GM18517 (cell line): ENCODE measurements around the gene SLC16A7.
"Not testable (repeated sequence)": the region's sequence is repeated elsewhere in the genome, so short reads cannot be mapped to it uniquely, and the experiment has no call there.

Experiments used
- ATAC-seq: cut with Tn5 transposase; IDR thresholded peaks from one replicate; pipeline ENCODE4 v1.9.1; 2021; ENCODE audit warnings: mild to moderate bottlenecking, moderate library complexity; ENCODE audit not compliant: unreplicated experiment

Gene SLC16A7, protein sequence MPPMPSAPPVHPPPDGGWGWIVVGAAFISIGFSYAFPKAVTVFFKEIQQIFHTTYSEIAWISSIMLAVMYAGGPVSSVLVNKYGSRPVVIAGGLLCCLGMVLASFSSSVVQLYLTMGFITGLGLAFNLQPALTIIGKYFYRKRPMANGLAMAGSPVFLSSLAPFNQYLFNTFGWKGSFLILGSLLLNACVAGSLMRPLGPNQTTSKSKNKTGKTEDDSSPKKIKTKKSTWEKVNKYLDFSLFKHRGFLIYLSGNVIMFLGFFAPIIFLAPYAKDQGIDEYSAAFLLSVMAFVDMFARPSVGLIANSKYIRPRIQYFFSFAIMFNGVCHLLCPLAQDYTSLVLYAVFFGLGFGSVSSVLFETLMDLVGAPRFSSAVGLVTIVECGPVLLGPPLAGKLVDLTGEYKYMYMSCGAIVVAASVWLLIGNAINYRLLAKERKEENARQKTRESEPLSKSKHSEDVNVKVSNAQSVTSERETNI

GRCh38 chr12:59595883-59596540, at the start of gene SLC16A7:
SLC16A7 (plus strand) TSS chr12:59596029; CDS start chr12:59704802, 108,773 bp downstream.
- ATAC-seq: peak; percentile 65

GRCh38 chr12:59548930-59549329, 46.9 kb upstream of the SLC16A7 start:
- ATAC-seq: no peak

GRCh38 chr12:59559696-59560095, 36.1 kb upstream of the SLC16A7 start:
- ATAC-seq: no peak

DNA sequence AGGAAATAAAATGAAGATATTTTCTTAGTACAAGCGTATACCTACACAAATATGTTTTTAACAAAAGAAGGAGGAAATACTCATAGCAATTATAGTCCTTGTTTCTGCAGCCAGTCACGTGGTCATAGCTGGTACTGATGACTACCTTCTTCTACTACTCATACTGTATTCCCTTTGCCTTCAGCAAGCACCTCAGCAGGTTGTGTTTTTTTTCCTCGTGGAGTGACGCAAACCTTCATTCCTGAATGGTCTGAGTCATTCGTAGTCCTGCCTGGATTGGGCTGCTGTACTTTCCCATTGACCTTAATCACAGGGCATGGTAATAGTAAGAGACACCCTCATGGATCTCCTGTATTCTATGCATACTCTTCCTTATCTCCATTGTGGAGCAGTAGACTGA, 25.7 kb upstream of the SLC16A7 start:
- no peak for ATAC-seq

DNA sequence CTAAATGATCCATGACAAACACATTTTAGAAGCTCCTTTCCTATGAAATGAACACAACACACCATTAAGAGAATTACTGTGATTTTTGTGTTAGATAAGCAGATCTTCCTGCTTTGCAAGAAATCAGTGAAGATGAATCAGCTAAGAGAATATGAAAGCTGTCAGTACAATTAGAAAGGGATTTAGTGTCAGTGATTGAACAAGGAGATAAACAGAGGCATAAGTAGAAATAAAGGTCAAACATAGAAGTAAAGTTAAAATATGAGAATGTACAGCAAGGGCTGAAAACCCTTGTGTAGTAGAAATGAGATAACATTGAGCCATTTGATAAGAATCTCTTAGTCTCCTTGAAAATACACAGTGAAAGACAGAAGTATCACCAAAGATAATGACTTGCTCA, 21.4 kb upstream of the SLC16A7 start:
- ATAC-seq: no peak

DNA sequence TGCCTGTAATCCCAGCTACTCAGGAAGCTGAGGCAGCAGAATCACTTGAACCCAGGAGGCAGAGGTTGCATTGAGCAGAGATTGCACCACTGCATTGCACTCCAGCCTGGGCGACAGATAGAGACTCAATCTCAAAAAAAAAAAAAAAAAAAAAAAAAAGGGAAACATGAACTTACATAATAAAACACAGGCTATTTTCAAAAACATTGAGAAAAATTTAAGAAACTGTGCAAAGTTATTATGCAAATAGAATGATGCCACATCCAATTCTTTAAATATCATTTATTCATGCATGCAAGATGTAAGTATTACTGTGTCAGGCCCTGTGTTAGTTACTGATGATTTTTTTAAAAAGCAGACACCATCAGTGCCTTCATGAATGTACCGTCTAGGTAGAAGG, 20.0 kb upstream of the SLC16A7 start:
- ATAC-seq: no peak

DNA sequence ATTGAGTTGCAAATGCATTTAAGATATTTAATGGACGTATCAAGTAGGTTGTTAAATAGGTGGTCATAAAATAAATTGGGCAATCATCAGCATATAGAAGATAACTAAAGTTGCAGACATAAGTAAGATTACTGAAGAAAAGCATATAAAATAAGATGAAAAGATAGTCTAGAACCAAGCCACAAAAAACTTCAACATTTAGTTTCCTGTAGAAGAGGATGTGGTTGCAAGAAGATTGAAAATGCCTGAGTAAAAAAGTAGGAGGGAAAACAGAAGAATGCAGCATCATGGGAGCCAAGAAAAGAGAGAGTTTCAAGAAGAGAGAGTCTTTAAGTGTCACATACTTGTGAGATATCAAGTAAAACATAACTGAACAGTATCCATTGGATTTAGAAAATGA, 17.6 kb upstream of the SLC16A7 start:
- no peak for ATAC-seq

DNA sequence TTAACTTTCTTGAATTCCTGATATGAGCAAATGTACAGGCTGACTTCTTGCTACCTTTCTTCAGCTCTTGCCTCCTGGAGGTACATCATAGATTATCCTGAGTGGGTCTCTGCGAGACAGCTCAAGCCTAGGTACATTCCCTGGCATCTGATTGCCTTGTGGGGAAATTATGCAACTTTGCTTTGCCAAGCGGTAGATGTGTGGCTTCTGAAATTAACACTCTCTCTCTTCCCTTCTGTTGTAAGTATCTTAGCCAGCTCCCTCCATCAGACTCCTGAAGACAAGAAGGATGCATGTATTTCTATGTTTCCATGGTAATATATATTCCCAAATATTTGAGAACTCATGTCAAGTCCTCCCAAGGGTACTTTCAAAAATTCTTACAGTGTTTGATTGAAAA, 16.2 kb upstream of the SLC16A7 start:
- ATAC-seq: no peak

GRCh38 chr12:59580050-59580449, 15.8 kb upstream of the SLC16A7 start:
- no peak for ATAC-seq

GRCh38 chr12:59583003-59583712, 12.7 kb upstream of the SLC16A7 start:
- no peak for ATAC-seq

DNA sequence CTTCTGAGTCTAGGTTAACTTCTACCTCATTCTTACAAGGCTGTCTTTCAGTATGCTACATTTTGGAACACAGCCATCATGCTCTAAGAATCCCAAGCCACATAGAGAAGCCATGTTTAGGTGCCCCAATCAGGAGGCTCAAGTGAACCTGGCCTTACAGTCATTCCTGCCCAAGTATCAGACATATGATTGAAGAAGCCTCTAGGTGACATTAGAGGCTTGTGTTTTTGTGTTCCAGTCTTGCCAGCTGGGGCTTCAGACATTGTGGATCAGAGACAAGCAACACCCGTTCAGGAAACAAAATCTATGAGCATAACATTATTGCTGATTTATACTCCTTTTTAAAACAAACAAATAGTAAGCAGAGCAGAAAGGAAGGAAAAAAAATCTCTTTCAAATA, 8.1 kb upstream of the SLC16A7 start:
- ATAC-seq: no peak

DNA sequence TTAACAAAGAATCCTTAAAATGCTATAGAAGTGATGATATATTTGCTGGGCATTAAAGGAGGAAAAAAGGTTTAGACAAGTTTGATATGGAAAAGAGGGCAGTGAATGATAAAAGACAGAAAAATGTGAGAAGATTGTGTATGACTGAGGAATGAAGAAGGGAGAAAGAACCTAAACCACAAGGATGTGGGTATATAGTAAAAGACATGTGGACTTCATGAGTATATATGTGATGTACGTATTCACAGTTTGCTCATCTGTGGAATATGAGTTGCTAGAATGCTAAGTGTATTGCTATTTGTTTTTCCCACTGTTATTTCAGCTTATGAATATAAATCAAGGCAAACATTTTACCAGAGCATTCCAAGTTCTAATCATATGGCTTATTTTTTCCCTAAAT, 2.1 kb upstream of the SLC16A7 start:
- ATAC-seq: no peak

DNA sequence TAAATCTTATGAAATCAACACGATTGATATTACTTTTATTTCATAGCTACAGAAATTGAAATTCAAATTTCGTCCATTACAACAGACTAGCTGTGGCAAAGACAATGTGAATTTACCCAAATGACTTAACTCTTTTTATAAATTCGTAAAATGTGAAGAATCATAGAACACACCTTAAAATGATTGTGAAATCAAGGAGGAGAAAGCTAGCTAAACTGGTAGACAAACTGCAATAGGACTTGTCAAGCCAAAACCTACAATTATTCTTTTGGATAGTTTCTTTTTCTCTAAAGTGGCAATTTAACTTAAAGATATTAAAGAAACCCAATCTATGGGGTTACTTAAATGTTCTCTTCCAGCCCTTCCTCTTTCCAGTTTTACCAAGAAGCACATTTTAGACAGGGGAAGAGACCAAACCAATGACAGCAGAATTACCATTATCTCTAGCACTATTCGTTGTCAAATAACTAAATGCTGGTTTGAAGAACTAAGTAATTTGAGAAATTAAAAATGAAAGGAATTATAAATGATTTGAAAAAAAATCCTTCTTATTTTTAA, 807 bp upstream of the SLC16A7 start:
- ATAC-seq: no peak

DNA sequence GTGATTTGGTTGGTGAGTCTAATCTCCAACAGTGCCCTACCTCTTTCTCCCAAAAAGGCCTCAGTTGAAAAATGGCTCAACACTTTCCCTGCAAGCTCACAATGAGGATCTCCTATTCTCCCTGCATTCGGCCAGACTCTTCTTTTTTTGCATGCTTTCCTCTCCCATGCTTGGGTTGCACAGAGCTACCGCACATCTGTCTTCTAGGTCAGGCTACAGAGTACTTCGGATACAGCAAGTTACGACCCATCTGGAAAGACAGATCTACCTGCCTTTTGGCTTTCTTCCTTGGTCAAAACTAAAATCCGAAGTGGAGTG, 305 bp upstream of the SLC16A7 start:
- ATAC-seq: no peak

DNA sequence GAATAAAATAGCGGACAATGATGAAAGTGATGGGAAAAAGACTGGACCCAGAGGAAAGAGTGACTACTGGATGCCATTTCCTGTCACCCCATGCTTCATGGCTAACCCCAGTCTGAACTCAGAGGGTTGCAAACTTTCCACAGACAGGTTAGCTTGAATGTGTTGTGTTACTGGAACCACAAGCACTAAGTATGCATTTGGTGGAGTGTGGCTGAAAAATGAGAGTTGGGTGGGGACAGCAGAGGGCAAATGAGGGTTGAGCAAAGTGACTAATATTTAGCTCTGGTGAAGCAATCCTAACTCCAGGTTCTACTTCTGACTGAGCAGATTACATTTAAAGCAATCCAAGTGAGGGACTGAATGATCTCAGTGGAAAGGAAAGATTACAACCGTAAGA, 1.6 kb downstream of the SLC16A7 start:
- ATAC-seq: peak; percentile 66

- ATAC-seq: no peak
Observed at GRCh38 chr12:59600171-59600570, 4.3 kb downstream of the SLC16A7 start.

DNA sequence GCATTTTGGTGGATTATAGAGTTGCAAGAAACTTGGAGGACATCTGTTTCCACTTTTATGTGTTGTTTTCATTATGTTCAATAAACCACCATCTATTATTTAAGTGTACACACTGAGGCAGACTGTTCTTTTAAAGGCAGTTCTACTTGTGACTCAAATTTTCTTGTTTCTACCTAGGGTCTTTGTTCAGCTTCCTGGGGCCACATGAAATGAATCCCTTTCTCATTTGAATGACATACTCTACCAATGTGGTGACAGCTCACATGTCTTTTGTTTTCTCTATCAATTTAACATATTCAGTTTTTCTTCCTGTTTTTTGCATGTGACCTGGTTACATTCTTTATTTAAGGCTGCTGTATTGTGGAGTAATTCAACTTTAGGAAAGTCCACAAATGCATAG, 7.9 kb downstream of the SLC16A7 start:
- no peak for ATAC-seq

DNA sequence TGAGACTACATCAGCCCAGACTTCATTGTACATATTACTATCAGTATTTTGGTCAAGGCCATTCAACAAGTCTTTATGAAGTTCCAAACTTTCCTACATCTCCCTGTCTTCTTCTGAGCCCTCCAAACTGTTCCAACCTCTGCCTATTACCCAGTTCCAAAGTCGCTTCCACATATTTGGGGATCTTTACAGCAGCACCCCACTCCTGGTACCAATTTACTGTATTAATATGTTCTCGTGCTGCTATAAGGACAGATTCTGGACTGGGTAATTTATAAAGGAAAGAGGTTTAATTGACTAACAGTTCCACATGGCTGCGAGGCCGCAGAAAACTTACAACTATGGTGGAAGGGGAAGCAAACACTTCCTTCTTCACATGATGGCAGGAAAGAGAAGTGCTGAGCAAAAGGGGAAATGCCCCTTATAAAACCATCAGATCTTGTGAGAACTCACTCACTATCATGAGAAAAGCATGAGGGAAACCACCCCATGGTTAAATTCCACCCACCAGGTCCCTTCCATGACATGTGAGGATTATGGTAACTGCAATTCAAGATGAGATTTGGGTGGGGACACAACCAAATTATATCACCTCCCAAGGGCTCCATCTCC, 17.1 kb downstream of the SLC16A7 start:
- ATAC-seq: not testable (repeated sequence)

GRCh38 chr12:59615392-59616165, 19.8 kb downstream of the SLC16A7 start:
- ATAC-seq: no peak

DNA sequence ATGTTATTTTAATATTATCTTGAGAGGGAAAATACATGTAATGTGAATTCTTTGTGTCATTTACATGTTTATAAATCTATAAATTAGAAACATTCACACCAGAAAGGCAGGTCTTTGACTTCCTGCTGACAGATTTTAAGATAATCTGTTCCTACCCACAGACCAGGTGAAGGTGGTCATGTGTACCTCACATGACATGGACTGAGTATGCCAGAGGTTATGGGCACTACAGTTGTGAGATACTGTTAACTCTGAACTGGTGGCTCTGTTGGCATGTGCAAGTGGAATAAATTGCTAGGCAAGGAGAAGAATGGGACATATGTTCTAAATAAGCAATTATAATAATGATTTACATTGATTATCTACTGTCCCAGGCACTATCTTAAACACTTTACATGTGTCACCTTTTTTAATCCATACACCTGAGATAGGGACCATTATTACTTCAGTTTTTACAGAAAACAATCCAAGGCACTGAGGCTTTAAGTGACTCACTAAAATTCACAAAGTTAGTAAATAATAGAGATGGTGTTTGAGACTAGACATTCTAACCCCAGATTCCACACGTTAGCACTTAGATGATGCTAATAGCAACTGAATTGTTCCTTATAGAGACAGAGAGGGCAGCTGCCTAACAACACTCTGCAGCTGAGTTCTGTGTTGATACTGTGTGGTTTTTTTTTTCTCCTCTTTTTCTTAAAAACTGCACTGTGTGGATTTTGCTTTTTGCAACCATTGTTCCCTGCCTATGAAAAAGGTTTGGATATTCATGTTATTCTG, 23.8 kb downstream of the SLC16A7 start:
- no peak for ATAC-seq
